Measurements from ENCODE around the gene SMC1B. TPM values are rescaled to one million over a fixed set of nuclear protein-coding genes. Genes with fewer than 3 reads are reported as not detected.

Gene SMC1B
- total RNA-seq, 4 donors from 2014 or later: not detected

DNA sequence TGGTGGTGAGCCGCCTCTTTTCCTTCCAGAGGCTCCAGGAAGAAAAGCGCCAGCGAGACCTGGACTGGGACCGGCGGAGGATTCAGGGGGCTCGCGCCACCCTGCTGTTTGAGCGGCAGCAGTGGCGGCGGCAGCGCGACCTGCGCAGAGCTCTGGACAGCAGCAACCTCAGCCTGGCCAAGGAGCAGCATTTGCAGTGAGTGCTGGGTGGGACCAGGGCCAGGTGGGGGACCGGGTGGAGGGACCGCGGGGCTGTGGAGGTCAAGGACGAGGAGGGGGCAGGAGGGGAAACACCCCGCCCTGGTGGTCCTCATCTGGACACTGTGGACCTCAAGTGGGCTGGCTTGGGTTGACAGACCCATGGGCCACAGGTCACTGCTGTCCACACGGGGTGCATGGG is 17.5 kb upstream of the SMC1B start:
- no peak overlapping the region for H3K4me3 ChIP-seq
- no peaks in the 10 kb centered on the region for H3K9me3 ChIP-seq
- no peaks in the 10 kb centered on the region for H3K36me3 ChIP-seq
- H3K27me3 ChIP-seq: no peaks in the 10 kb centered on the region
- no peak overlapping the region for H3K27ac ChIP-seq
- intact Hi-C loops (cut with DNase I; ENCODE audit: low total_unique reads) (no loop called here), in situ Hi-C loops (cut with MboI; ENCODE audit: low pct_ligation_motif_present in 1 of 4, low pct_unique_long_range_greater_than_20kb in 1 of 4, low sequenced_read_pairs in 3 of 4) (loop anchor here in 1 of 4 donors (10.0 kb wide), 1 partner anchor 166 kb away; no protein-coding TSS in a partner anchor)
- H3K4me1 ChIP-seq: peaks cover 5 to 8% (median 5%) of the 10 kb centered on the region in 4 donors
- TF ChIP-seq POLR2AphosphoS5 (IDR thresholded peaks at IDR 0.05) (no peak), POLR2A (IDR thresholded peaks at IDR 0.05) (no peak), EP300 (IDR thresholded peaks at IDR 0.05; ENCODE audit: low read depth) (no peak)
- TF ChIP-seq, protein P1, sequence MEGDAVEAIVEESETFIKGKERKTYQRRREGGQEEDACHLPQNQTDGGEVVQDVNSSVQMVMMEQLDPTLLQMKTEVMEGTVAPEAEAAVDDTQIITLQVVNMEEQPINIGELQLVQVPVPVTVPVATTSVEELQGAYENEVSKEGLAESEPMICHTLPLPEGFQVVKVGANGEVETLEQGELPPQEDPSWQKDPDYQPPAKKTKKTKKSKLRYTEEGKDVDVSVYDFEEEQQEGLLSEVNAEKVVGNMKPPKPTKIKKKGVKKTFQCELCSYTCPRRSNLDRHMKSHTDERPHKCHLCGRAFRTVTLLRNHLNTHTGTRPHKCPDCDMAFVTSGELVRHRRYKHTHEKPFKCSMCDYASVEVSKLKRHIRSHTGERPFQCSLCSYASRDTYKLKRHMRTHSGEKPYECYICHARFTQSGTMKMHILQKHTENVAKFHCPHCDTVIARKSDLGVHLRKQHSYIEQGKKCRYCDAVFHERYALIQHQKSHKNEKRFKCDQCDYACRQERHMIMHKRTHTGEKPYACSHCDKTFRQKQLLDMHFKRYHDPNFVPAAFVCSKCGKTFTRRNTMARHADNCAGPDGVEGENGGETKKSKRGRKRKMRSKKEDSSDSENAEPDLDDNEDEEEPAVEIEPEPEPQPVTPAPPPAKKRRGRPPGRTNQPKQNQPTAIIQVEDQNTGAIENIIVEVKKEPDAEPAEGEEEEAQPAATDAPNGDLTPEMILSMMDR (IDR thresholded peaks at IDR 0.05): no peak
- 96% methylated on average over 19 of the region's 19 CpGs; no CpG with 5 or more reads in 1 of the 2 donors for WGBS, 2 donors (ENCODE audit: low coverage in 1 of 2)
- DNase-seq: no peak

DNA sequence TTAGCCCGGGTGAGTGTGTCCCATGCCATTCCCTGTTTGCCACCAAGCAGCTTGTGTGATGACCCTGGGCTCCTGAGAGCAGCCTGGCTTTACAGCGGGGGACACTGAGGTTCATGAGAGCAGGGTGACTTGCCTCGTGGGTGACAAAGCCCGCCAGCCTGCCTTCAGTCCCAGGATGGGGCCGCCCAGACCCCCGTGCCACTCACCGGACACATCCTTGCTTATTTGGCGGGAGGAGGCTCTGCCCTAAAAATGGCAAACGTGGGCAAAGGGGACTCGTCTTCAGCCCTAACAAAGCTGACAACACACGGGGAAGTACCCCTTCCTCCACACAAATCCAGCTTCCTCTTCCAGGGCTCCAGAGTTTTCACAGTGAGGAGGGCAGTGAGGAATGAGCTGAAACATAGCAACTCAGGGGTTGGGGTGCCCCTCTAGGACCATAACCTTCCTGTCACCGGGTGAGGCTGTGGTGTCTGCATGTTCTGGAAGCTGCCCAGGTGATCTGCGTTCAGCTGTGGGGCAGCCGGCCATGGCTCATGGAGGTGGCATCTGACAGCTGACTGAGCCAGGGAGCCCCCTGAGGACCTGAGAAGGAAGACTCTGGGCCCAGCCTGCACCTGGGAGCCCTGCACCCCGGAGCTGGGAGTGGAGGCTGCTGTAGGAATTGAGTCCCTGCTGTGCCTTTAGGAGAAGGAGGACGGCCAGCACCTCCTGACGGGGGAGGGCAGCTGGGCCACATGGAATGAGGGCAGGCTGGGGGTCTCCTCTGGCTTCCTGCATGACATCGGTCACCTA is 16.8 kb upstream of the SMC1B start:
- WGBS, 2 donors (ENCODE audit: low coverage in 1 of 2): 73 to 89% methylated on average over 3 to 18 of the region's 18 CpGs
- in situ Hi-C loops (cut with MboI; ENCODE audit: low pct_ligation_motif_present in 1 of 4, low pct_unique_long_range_greater_than_20kb in 1 of 4, low sequenced_read_pairs in 3 of 4) (loop anchor here in 3 of 4 donors (5.0 to 10.0 kb wide), 2 partner anchors 163 to 165 kb away; no protein-coding TSS in a partner anchor), intact Hi-C loops (cut with DNase I; ENCODE audit: low total_unique reads) (no loop called here)
- H3K36me3 ChIP-seq: no peaks in the 10 kb centered on the region
- no peak for TF ChIP-seq EP300 (IDR thresholded peaks at IDR 0.05; ENCODE audit: low read depth)
- TF ChIP-seq POLR2AphosphoS5 (IDR thresholded peaks at IDR 0.05): no peak
- TF ChIP-seq, protein P1 (IDR thresholded peaks at IDR 0.05): no peak
- TF ChIP-seq POLR2A (IDR thresholded peaks at IDR 0.05): no peak
- no peak overlapping the region for H3K4me3 ChIP-seq
- no peak for DNase-seq
- no peaks in the 10 kb centered on the region for H3K9me3 ChIP-seq
- H3K4me1 ChIP-seq: peaks cover under 1 to 1% (median under 1%) of the 10 kb centered on the region in 4 donors
- no peak overlapping the region for H3K27ac ChIP-seq
- no peaks in the 10 kb centered on the region for H3K27me3 ChIP-seq

DNA sequence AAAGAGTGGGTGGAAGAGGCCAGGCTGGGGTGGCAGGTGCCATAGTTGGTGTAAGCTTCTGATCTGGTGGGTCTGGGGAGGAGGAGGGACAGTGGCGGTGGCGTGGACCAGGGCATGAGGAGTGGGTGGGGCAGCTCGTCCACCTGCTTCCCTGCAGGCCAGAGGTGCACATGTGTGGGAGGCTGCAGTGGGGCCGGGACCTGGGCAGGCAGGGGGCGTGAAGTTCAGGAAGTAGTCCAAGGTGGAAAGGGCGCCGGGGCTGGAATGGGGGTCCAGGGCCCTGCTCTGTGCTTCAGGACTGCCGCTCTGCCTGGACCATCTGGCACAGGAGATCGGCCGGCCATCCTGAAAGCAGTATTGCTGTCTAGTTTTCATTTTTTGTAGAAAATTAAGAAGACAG is 16.0 kb upstream of the SMC1B start:
- DNase-seq: no peak
- Histone ChIP-seq H3K4me1 (no peaks in the 10 kb centered on the region), H3K27ac (no peak overlapping the region), H3K36me3 (no peaks in the 10 kb centered on the region), H3K9me3 (no peaks in the 10 kb centered on the region), H3K27me3 (no peaks in the 10 kb centered on the region), H3K4me3 (no peak overlapping the region)
- in situ Hi-C loops (cut with MboI; ENCODE audit: low pct_ligation_motif_present in 1 of 4, low pct_unique_long_range_greater_than_20kb in 1 of 4, low sequenced_read_pairs in 3 of 4) (loop anchor here in 2 of 4 donors (5.0 kb wide), 1 partner anchor 162 kb away; no protein-coding TSS in a partner anchor), intact Hi-C loops (cut with DNase I; ENCODE audit: low total_unique reads) (no loop called here)
- TF ChIP-seq POLR2AphosphoS5 (IDR thresholded peaks at IDR 0.05) (no peak), POLR2A (IDR thresholded peaks at IDR 0.05) (no peak), EP300 (IDR thresholded peaks at IDR 0.05; ENCODE audit: low read depth) (no peak)
- 83 to 90% methylated on average over 7 to 10 of the region's 10 CpGs for WGBS, 2 donors (ENCODE audit: low coverage in 1 of 2)

DNA sequence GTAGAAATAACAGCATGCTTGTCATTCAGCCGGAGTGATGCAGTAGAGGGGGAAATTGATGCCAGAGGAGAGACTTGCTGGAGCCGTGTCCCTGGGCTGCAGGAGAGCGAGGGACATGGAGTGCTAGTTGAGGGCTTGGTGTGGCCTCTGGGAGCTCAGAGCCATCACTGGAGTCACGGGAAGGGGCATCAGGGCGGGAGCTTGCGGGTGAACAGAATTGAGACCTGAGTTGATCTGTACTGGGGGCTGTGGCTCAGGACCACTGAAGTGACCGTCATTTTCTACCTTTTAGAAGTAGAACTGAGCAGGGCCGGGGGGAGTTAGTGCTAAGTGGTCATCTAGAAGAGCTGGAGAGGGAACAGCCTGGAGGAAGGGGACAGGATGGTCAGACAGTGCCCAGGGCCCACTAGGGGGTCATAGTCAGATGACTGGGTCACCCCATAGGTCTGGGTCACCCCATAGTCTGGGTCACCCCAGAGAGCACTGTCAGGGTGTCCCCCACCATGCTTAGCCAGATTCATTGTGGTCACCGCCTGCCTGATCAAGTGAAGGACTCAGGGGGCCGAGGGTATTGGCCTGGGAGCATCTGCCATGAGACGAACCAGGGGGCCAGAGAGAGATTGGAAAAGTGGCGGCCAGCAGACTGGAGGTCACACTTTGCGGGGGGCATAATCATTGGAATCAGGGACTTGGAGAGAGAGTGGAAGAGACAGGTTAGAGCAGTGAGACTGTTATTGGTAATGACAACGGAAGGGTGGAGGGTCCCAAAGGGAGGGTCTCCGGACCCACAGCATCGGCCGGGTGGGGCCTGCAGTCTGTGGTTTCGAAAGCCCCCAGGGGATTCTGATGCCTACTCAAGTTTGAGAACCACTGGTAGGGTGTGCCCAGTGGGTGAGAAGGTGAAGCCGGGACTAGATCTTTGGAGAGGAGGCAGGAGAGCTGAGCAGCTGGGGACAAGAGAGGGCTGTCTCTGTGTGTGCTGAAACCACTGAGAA is 15.3 kb upstream of the SMC1B start:
- intact Hi-C loops (cut with DNase I; ENCODE audit: low total_unique reads): no loop called here
- no peaks in the 10 kb centered on the region for H3K9me3 ChIP-seq
- no peak overlapping the region for H3K27ac ChIP-seq
- DNase-seq: no peak
- TF ChIP-seq POLR2A (IDR thresholded peaks at IDR 0.05) (no peak), EP300 (IDR thresholded peaks at IDR 0.05; ENCODE audit: low read depth) (no peak), POLR2AphosphoS5 (IDR thresholded peaks at IDR 0.05) (no peak)
- TF ChIP-seq, protein P1 (IDR thresholded peaks at IDR 0.05): no peak
- no peaks in the 10 kb centered on the region for H3K4me1 ChIP-seq
- H3K36me3 ChIP-seq: no peaks in the 10 kb centered on the region
- WGBS, 2 donors (ENCODE audit: low coverage in 1 of 2): 82 to 92% methylated on average over 13 to 19 of the region's 19 CpGs
- H3K27me3 ChIP-seq: no peaks in the 10 kb centered on the region
- H3K4me3 ChIP-seq: no peak overlapping the region
- in situ Hi-C loops (cut with MboI; ENCODE audit: low pct_ligation_motif_present in 1 of 4, low pct_unique_long_range_greater_than_20kb in 1 of 4, low sequenced_read_pairs in 3 of 4): loop anchor here in 2 of 4 donors (5.0 kb wide), 1 partner anchor 161 kb away; no protein-coding TSS in a partner anchor

Measured in transverse colon (tissue), 4 donors.